ENCODE data around the gene SPECC1.
"Not testable (repeated sequence)": the region's sequence is repeated elsewhere in the genome, so short reads cannot be mapped to it uniquely, and the experiment has no call there.

Gene SPECC1

GRCh38 chr17:20159406-20160069 is 150.4 kb downstream of the SPECC1 start:
- no peak for TF ChIP-seq CTCF (IDR thresholded peaks at IDR 0.05; ENCODE audit: low read depth, low read length, missing control alignments)
- DNase-seq (ENCODE audit: low read depth) = no peak
- no peak overlapping the region for H3K4me3 ChIP-seq (ENCODE audit: low read depth, low read length)

GRCh38 chr17:20165516-20165915 is 156.4 kb downstream of the SPECC1 start:
- H3K4me3 ChIP-seq (ENCODE audit: low read depth, low read length); DNase-seq (ENCODE audit: low read depth): not testable (repeated sequence)

GRCh38 chr17:20170085-20170484 is 160.9 kb downstream of the SPECC1 start:
- H3K4me3 ChIP-seq (ENCODE audit: low read depth, low read length) = no peak overlapping the region
- DNase-seq (ENCODE audit: low read depth) = no peak
- TF ChIP-seq CTCF (IDR thresholded peaks at IDR 0.05; ENCODE audit: low read depth, low read length, missing control alignments) = no peak

GRCh38 chr17:20171741-20172365 is 162.7 kb downstream of the SPECC1 start:
- no peak for DNase-seq (ENCODE audit: low read depth)
- no peak for TF ChIP-seq CTCF (IDR thresholded peaks at IDR 0.05; ENCODE audit: low read depth, low read length, missing control alignments)

GRCh38 chr17:20172376-20172775 is 163.2 kb downstream of the SPECC1 start:
- no peak for DNase-seq (ENCODE audit: low read depth)
- H3K4me3 ChIP-seq (ENCODE audit: low read depth, low read length) = no peak overlapping the region
- TF ChIP-seq CTCF (IDR thresholded peaks at IDR 0.05; ENCODE audit: low read depth, low read length, missing control alignments) = no peak

More at GRCh38 chr17:20171741-20172365, 162.7 kb downstream of the SPECC1 start:
- H3K4me3 ChIP-seq (ENCODE audit: low read depth, low read length) = no peak overlapping the region

- no peak overlapping the region for H3K4me3 ChIP-seq (ENCODE audit: low read depth, low read length)
- DNase-seq (ENCODE audit: low read depth) = no peak
- TF ChIP-seq CTCF (IDR thresholded peaks at IDR 0.05; ENCODE audit: low read depth, low read length, missing control alignments) = no peak
Measured at GRCh38 chr17:20173091-20173490, 163.9 kb downstream of the SPECC1 start.

GRCh38 chr17:20174588-20175265 is 165.6 kb downstream of the SPECC1 start:
- DNase-seq (ENCODE audit: low read depth) = no peak
- no peak overlapping the region for H3K4me3 ChIP-seq (ENCODE audit: low read depth, low read length)
- no peak for TF ChIP-seq CTCF (IDR thresholded peaks at IDR 0.05; ENCODE audit: low read depth, low read length, missing control alignments)
